H1 (cell line): ENCODE measurements around the gene NEURL1. TPM values are rescaled to one million over a fixed set of nuclear protein-coding genes. Genes with fewer than 3 reads are reported as not detected.

ENCODE experiments used
- CTCF ChIA-PET: fragments of 300-600 bp; sonication (Branson Sonifier 250); formaldehyde crosslinking; loops from one replicate; lab custom pipeline; 2021; ENCODE audit not compliant: partially characterized antibody; lab: Charles Lee
- POLR2A ChIA-PET: fragments of 300-600 bp; sonication (Branson Sonifier 250); formaldehyde crosslinking; loops from one replicate; lab custom pipeline; 2021; ENCODE audit warnings: inconsistent platforms; ENCODE audit not compliant: partially characterized antibody; lab: Charles Lee
- DNase-seq, 2 experiments: peaks; one replicate each; pipeline versions ENCODE4 v3.0.0 to v3.0.0-alpha.2; 2010 to 2022; ENCODE audit warnings: low spot score in 2 of 2, low read depth in 1 of 2, mixed read lengths in 1 of 2
- FAIRE-seq: peaks from 2 replicates; lab custom pipeline; 2011; peaks lifted over from hg19 to GRCh38; lab: Jason Lieb, UNC
- H2AFZ ChIP-seq: 2 replicates; pipeline ENCODE4 v1.8.1; 2012; ENCODE audit warnings: low read length, inconsistent platforms
- H2AK5ac ChIP-seq: 2 replicates; pipeline ENCODE4 v1.6.1; 2013; ENCODE audit warnings: low read depth, low read length
- H2BK120ac ChIP-seq: replicated peaks from 2 replicates; pipeline ENCODE3; 2013; ENCODE audit warnings: low read depth, low read length, inconsistent platforms
- H2BK12ac ChIP-seq: 2 replicates; pipeline ENCODE4 v1.6.1; 2013; ENCODE audit warnings: low read depth, low read length
- H2BK15ac ChIP-seq: 2 replicates; pipeline ENCODE4 v1.6.1; 2013; ENCODE audit warnings: low read length
- H2BK20ac ChIP-seq: 2 replicates; pipeline ENCODE4 v1.6.1; 2013; ENCODE audit warnings: low read length
- H2BK5ac ChIP-seq: 2 replicates; pipeline ENCODE4 v1.6.1; 2013; ENCODE audit warnings: low read depth, low read length
- H3K14ac ChIP-seq: 2 replicates; pipeline ENCODE4 v1.6.1; 2013; ENCODE audit warnings: inconsistent platforms; ENCODE audit not compliant: insufficient read length
- H3K18ac ChIP-seq: 2 replicates; pipeline ENCODE4 v1.6.1; 2013; ENCODE audit warnings: low read length; ENCODE audit errors: extremely low read depth
- H3K23ac ChIP-seq: 2 replicates; pipeline ENCODE4 v1.6.1; 2013; ENCODE audit warnings: inconsistent platforms; ENCODE audit not compliant: insufficient read length
- H3K23me2 ChIP-seq: 2 replicates; pipeline ENCODE4 v1.6.1; 2013; ENCODE audit warnings: low read depth, low read length
- H3K27ac ChIP-seq: 2 replicates; pipeline ENCODE4 v1.6.1; 2011; ENCODE audit warnings: low read depth, low read length, inconsistent platforms
- H3K27me3 ChIP-seq, 4 experiments: replicated peaks in 1 of 4; 1 replicate in 1 of 4; 2 replicates in 3 of 4; pipeline versions ENCODE4 v1.6.1 to v1.8.1; 2011 to 2013; ENCODE audit warnings: low read length in 3 of 4, mild to moderate bottlenecking in 3 of 4, inconsistent platforms in 2 of 4, mixed read lengths in 2 of 4, moderate library complexity in 1 of 4; ENCODE audit not compliant: control insufficient read depth in 3 of 4, insufficient read depth in 3 of 4; ENCODE audit errors: extremely low read depth in 1 of 4
- H3K36me3 ChIP-seq, 4 experiments: 2 replicates each; pipeline versions ENCODE4 v1.6.1 to v1.8.1; 2011 to 2013; ENCODE audit warnings: mild to moderate bottlenecking in 4 of 4, low read length in 3 of 4, moderate library complexity in 2 of 4, control low read depth in 1 of 4, inconsistent platforms in 1 of 4; ENCODE audit not compliant: insufficient read depth in 4 of 4, control insufficient read depth in 2 of 4
- H3K4ac ChIP-seq: replicated peaks from 2 replicates; pipeline ENCODE3; 2013; ENCODE audit warnings: low read length, low read depth, mixed read lengths, inconsistent platforms; ENCODE audit not compliant: insufficient read length
- H3K4me1 ChIP-seq, 4 experiments: replicated peaks in 1 of 4; 1 replicate in 1 of 4; 2 replicates in 3 of 4; pipeline versions ENCODE4 v1.6.1 to v1.8.1; 2011 to 2013; ENCODE audit warnings: low read length in 3 of 4, inconsistent platforms in 2 of 4, mixed read lengths in 1 of 4; ENCODE audit not compliant: insufficient read depth in 4 of 4, control insufficient read depth in 3 of 4
- H3K4me2 ChIP-seq, 2 experiments: 2 replicates each; pipeline versions ENCODE4 v1.6.1 to v1.8.1; 2011 to 2013; ENCODE audit warnings: low read depth in 2 of 2, low read length in 2 of 2, control low read depth in 1 of 2, inconsistent platforms in 1 of 2, mild to moderate bottlenecking in 1 of 2; ENCODE audit not compliant: insufficient read depth in 1 of 2
- H3K4me3 ChIP-seq, 4 experiments: fragments of 200-600, 300-600 bp in 1 of 4; sonication (generic), shearing (Covaris generic), sonication (Bioruptor Twin) in 1 of 4; 2 replicates each; pipeline versions ENCODE4 v1.5.1 to v1.8.1; 2011 to 2016; ENCODE audit warnings: low read length in 4 of 4, low read depth in 3 of 4, control low read depth in 2 of 4, inconsistent platforms in 2 of 4, mild to moderate bottlenecking in 2 of 4, mixed read lengths in 1 of 4, moderate library complexity in 1 of 4; ENCODE audit not compliant: insufficient read depth in 2 of 4; ENCODE audit errors: extremely low read depth in 1 of 4
- H3K56ac ChIP-seq: replicated peaks from 2 replicates; pipeline ENCODE3; 2013; ENCODE audit warnings: low read depth, mild to moderate bottlenecking, mixed read lengths, low read length, inconsistent platforms; ENCODE audit not compliant: insufficient read length
- H3K79me1 ChIP-seq: 2 replicates; pipeline ENCODE4 v1.6.1; 2013; ENCODE audit warnings: low read depth, low read length, control low read depth
- H3K79me2 ChIP-seq, 2 experiments: 2 replicates each; pipeline versions ENCODE4 v1.6.1 to v1.8.1; 2012 to 2013; ENCODE audit warnings: low read length in 2 of 2, mild to moderate bottlenecking in 2 of 2, inconsistent platforms in 1 of 2; ENCODE audit not compliant: insufficient read depth in 2 of 2, control insufficient read depth in 1 of 2
- H3K9ac ChIP-seq, 4 experiments: replicated peaks in 1 of 4; 1 replicate in 1 of 4; 2 replicates in 3 of 4; pipeline versions ENCODE4 v1.6.1 to v1.8.1; 2011 to 2013; ENCODE audit warnings: low read depth in 3 of 4, low read length in 3 of 4, control low read depth in 2 of 4, mild to moderate bottlenecking in 2 of 4, moderate library complexity in 2 of 4, inconsistent platforms in 1 of 4; ENCODE audit errors: extremely low read depth in 1 of 4
- H3K9me3 ChIP-seq, 2 experiments: 2 replicates each; pipeline versions ENCODE4 v1.6.1 to v1.8.1; 2012 to 2013; ENCODE audit warnings: mild to moderate bottlenecking in 2 of 2, moderate library complexity in 2 of 2, control low read depth in 1 of 2, inconsistent platforms in 1 of 2, low read depth in 1 of 2, low read length in 1 of 2, mixed read lengths in 1 of 2; ENCODE audit not compliant: insufficient read depth in 2 of 2
- H4K20me1 ChIP-seq, 2 experiments: replicated peaks in 1 of 2; 2 replicates each; pipeline versions ENCODE3 to v1.8.1; 2011 to 2013; ENCODE audit warnings: inconsistent platforms in 2 of 2, low read length in 2 of 2, mild to moderate bottlenecking in 1 of 2; ENCODE audit not compliant: insufficient read depth in 2 of 2, control insufficient read depth in 1 of 2
- H4K5ac ChIP-seq: 2 replicates; pipeline ENCODE4 v1.6.1; 2013; ENCODE audit warnings: low read length, low read depth, mixed read lengths, inconsistent platforms; ENCODE audit not compliant: insufficient read length
- H4K8ac ChIP-seq: 2 replicates; pipeline ENCODE4 v1.8.0; 2013; ENCODE audit warnings: mild to moderate bottlenecking, moderate library complexity, low read length, inconsistent platforms; ENCODE audit not compliant: insufficient read depth; ENCODE audit errors: extremely low read depth
- H4K91ac ChIP-seq: replicated peaks from 2 replicates; pipeline ENCODE3; 2013; ENCODE audit warnings: low read length, mixed read lengths, inconsistent platforms; ENCODE audit not compliant: insufficient read length
- JUND ChIP-seq: IDR thresholded peaks from 2 replicates; pipeline ENCODE4 v1.6.1; 2011; ENCODE audit warnings: mild to moderate bottlenecking, improper control_type of control experiment, low read length
- WGBS, 2 experiments: shearing (Covaris generic) in 1 of 2; methylation state at CpG; one replicate each; pipeline versions ENCODE4 v1.1.6 to v1.1.7; 2013 to 2015; ENCODE audit warnings: low lambda C conversion rate in 2 of 2, mixed read lengths in 2 of 2, inconsistent platforms in 1 of 2, low coverage in 1 of 2, missing lambda C conversion rate in 1 of 2; ENCODE audit not compliant: insufficient replicate concordance in 2 of 2, insufficient coverage in 1 of 2, insufficient read length in 1 of 2; ENCODE audit errors: extremely low coverage in 1 of 2, missing lambda C conversion rate in 1 of 2; 5-methylcytosine and 5-hydroxymethylcytosine counted together
- polyA plus RNA-seq, 7 experiments: library from polyadenylated mRNA; depleted of rRNA in 3 of 7; stranded (reverse) in 5 of 7; unstranded in 2 of 7; fragments of >200 nt in 5 of 7; fragments of 200-250 nt in 2 of 7; gene quantifications; 1 replicate in 5 of 7; 2 replicates in 1 of 7; 4 replicates in 1 of 7; pipeline versions ENCODE4 v1.2.1 to v1.2.3, GENCODE V29; 2011 to 2013; ENCODE audit warnings: missing spikeins in 2 of 7, mixed read lengths in 2 of 7
- total RNA-seq: library from RNA; stranded (reverse); fragmentation: NEBNext Ultra II Directional; extraction: Animal tissue kit (Norgen Biotek cat#: 25700); gene quantifications from 2 replicates; pipeline ENCODE4 v1.2.1, GENCODE V29; 2021
- TF ChIP-seq, protein P1 (sequence below), 3 experiments: IDR thresholded peaks; 1 replicate in 2 of 3; 2 replicates in 1 of 3; pipeline versions ENCODE4 v1.5.1 to v1.6.1; 2011; ENCODE audit warnings: low read length in 3 of 3, mild to moderate bottlenecking in 3 of 3, inconsistent platforms in 2 of 3, low read depth in 1 of 3, moderate library complexity in 1 of 3; ENCODE audit not compliant: insufficient read depth in 1 of 3; ENCODE audit errors: control extremely low read depth in 1 of 3

Gene NEURL1
- total and polyA plus RNA-seq, 2 of the 8 experiments (the other 6 are each of a cell fraction or from before 2014, with no cell fraction given), result 0.54 to 0.58 TPM

DNA sequence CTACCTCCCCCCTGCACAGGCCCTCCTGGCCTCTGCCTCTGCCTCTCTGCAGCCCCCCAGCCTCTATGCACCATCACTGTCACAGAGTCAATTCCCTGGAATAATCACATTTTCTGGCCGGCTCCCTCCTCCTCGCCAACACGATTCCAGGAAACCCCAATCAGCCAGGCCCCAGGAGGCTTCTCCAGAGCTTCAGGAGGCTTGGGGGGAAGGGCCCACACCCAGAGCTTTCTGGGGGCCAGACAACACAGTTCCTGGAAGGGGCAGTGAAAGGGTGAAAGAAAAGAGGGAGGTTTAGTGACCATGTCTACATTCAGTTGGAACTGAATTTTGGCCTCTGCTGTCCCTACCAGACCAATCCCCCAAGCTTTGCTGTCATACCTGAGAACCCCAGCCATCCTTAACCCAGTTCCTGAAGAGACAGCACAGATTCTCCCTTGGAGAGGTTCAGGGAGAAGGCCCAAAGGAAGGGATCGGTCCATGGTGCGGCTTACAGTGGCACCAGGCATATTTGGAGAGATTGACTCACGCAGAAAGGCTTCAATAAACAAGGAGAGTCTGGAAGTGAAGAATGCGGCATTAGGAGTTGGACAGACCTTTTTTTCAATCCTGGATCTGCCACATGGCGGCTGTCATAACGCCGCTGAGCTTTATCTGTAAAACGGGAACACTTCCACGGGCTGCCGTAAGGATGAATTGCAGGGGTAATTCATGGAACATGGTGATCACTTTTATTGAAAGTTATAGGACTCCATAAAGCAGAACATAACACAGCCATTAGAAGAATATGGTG lies 89.0 kb downstream of the NEURL1 start:
- FAIRE-seq, result no peak
- Histone ChIP-seq H3K79me1 (no peaks in the 10 kb centered on the region), H3K27me3 (no peaks in the 10 kb centered on the region; a peak in 1 of 7 replicates)

More for the DNA sequence above, 89.0 kb downstream of the NEURL1 start:
- H3K4me1 ChIP-seq, result no peaks in the 10 kb centered on the region; a peak in 1 of 7 replicates
- H2AK5ac ChIP-seq, result no peak overlapping the region
- DNase-seq, result no peak
- no peak overlapping the region for H2BK120ac ChIP-seq
- no peak overlapping the region for H4K91ac ChIP-seq
- H2BK12ac ChIP-seq, result peak overlapping the region; percentile 3; the same call in 1 of the 2 replicates
- no peak overlapping the region for H3K56ac ChIP-seq
- no peak overlapping the region for H3K27ac ChIP-seq
- no peak overlapping the region for H3K4me2 ChIP-seq
- H3K9me3 ChIP-seq, result 0 out of 4 replicates have a peak, but pooled peaks cover 0 to 2% of the 10 kb centered on the region in 2 experiments
- H3K4ac ChIP-seq, result no peak overlapping the region
- POLR2A ChIA-PET, result interaction anchor here (0.7 kb wide), 1 partner anchor 15 kb away, joined by 5 read pairs; no protein-coding TSS in a partner anchor
- no peak overlapping the region for H2BK15ac ChIP-seq
- no peak overlapping the region for H2BK20ac ChIP-seq
- peaks cover 2% of the 10 kb centered on the region; the same call in 1 of the 2 replicates for H3K23me2 ChIP-seq
- no peaks in the 10 kb centered on the region for H3K36me3 ChIP-seq
- no peak overlapping the region for H3K4me3 ChIP-seq
- H4K20me1 ChIP-seq, result no peaks in the 10 kb centered on the region
- no peak overlapping the region for H2BK5ac ChIP-seq
- no peak overlapping the region for H4K8ac ChIP-seq
- no peaks in the 10 kb centered on the region for H3K79me2 ChIP-seq
- H3K18ac ChIP-seq, result no peak overlapping the region
- no peak overlapping the region for H4K5ac ChIP-seq
- H3K23ac ChIP-seq, result no peak overlapping the region
- CTCF ChIA-PET, result interaction anchor here (0.9 to 12.0 kb wide), 10 partner anchors 9 to 130 kb away, joined by 3 to 134 read pairs (median 5); no protein-coding TSS in a partner anchor
- TF ChIP-seq JUND, result no peak
- TF ChIP-seq, protein P1, sequence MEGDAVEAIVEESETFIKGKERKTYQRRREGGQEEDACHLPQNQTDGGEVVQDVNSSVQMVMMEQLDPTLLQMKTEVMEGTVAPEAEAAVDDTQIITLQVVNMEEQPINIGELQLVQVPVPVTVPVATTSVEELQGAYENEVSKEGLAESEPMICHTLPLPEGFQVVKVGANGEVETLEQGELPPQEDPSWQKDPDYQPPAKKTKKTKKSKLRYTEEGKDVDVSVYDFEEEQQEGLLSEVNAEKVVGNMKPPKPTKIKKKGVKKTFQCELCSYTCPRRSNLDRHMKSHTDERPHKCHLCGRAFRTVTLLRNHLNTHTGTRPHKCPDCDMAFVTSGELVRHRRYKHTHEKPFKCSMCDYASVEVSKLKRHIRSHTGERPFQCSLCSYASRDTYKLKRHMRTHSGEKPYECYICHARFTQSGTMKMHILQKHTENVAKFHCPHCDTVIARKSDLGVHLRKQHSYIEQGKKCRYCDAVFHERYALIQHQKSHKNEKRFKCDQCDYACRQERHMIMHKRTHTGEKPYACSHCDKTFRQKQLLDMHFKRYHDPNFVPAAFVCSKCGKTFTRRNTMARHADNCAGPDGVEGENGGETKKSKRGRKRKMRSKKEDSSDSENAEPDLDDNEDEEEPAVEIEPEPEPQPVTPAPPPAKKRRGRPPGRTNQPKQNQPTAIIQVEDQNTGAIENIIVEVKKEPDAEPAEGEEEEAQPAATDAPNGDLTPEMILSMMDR (IDR thresholded peaks at IDR 0.05; ENCODE audit: control extremely low read depth in 1 of 3, insufficient read depth in 1 of 3, low read depth in 1 of 3, low read length in 3 of 3), result no peak
- TF ChIP-seq, all 59 proteins: peak for 0
- H3K14ac ChIP-seq, result no peak overlapping the region
- no peak overlapping the region for H2AFZ ChIP-seq
- 82% methylated on average over 13 of the region's 13 CpGs; no CpG with 5 or more reads in 1 of the 2 experiments for WGBS, 2 experiments
- H3K9ac ChIP-seq, result no peak overlapping the region
